ENCODE data around the gene CDKN2A.

CDKN2A gene

GRCh38 chr9:22040760-22041159 is 46.6 kb upstream of the CDKN2A start:
- H3K79me2 ChIP-seq (ENCODE audit: insufficient read depth, low read depth) = no peaks in the 10 kb centered on the region
- H3K4me3 ChIP-seq (IDR thresholded peaks at IDR 0.05; ENCODE audit: insufficient read depth, low read depth, low read length) = no peak overlapping the region
- no peaks in the 10 kb centered on the region for H3K36me3 ChIP-seq (ENCODE audit: insufficient read depth)
- no peak overlapping the region for H3K4me2 ChIP-seq
- no peaks in the 10 kb centered on the region for H4K20me1 ChIP-seq (ENCODE audit: insufficient read depth)
- no peaks in the 10 kb centered on the region for H3K27me3 ChIP-seq (ENCODE audit: insufficient read depth, low read depth)
- no peak for TF ChIP-seq CTCF (conservative IDR thresholded peaks at IDR 0.05; ENCODE audit: low read depth, low read length)
- H3K9ac ChIP-seq = no peak overlapping the region
- H3K4me1 ChIP-seq (ENCODE audit: low read depth, poor library complexity, severe bottlenecking) = peaks cover 83% of the 10 kb centered on the region
- no peak overlapping the region for H3K27ac ChIP-seq
- H2AFZ ChIP-seq (ENCODE audit: low read depth) = no peak overlapping the region

GRCh38 chr9:22039258-22039657 is 45.1 kb upstream of the CDKN2A start:
- Histone ChIP-seq H3K4me1 (ENCODE audit: low read depth, poor library complexity, severe bottlenecking) (peaks cover 83% of the 10 kb centered on the region), H3K79me2 (ENCODE audit: insufficient read depth, low read depth) (no peaks in the 10 kb centered on the region), H4K20me1 (ENCODE audit: insufficient read depth) (no peaks in the 10 kb centered on the region), H3K4me3 (IDR thresholded peaks at IDR 0.05; ENCODE audit: insufficient read depth, low read depth, low read length) (no peak overlapping the region), H3K9ac (no peak overlapping the region), H3K4me2 (no peak overlapping the region), H3K27ac (no peak overlapping the region), H3K27me3 (ENCODE audit: insufficient read depth, low read depth) (no peaks in the 10 kb centered on the region), H3K36me3 (ENCODE audit: insufficient read depth) (no peaks in the 10 kb centered on the region), H2AFZ (ENCODE audit: low read depth) (no peak overlapping the region)
- TF ChIP-seq CTCF (conservative IDR thresholded peaks at IDR 0.05; ENCODE audit: low read depth, low read length) = no peak

GRCh38 chr9:22037954-22038690 is 43.9 kb upstream of the CDKN2A start:
- Histone ChIP-seq H3K9ac (no peak overlapping the region), H3K27ac (no peak overlapping the region; the same call in 1 of the 2 replicates), H3K79me2 (ENCODE audit: insufficient read depth, low read depth) (no peaks in the 10 kb centered on the region), H3K4me1 (ENCODE audit: low read depth, poor library complexity, severe bottlenecking) (peaks cover 89% of the 10 kb centered on the region), H3K4me2 (peak overlapping the region; percentile 58), H2AFZ (ENCODE audit: low read depth) (no peak overlapping the region), H4K20me1 (ENCODE audit: insufficient read depth) (no peaks in the 10 kb centered on the region), H3K4me3 (IDR thresholded peaks at IDR 0.05; ENCODE audit: insufficient read depth, low read depth, low read length) (no peak overlapping the region), H3K36me3 (ENCODE audit: insufficient read depth) (no peaks in the 10 kb centered on the region), H3K27me3 (ENCODE audit: insufficient read depth, low read depth) (no peaks in the 10 kb centered on the region)
- peak; percentile 65; the same call in 1 of the 2 replicates for TF ChIP-seq CTCF (conservative IDR thresholded peaks at IDR 0.05; ENCODE audit: low read depth, low read length)

- H3K27me3 ChIP-seq (ENCODE audit: insufficient read depth, low read depth) = no peaks in the 10 kb centered on the region
- no peaks in the 10 kb centered on the region for H3K79me2 ChIP-seq (ENCODE audit: insufficient read depth, low read depth)
- TF ChIP-seq CTCF (conservative IDR thresholded peaks at IDR 0.05; ENCODE audit: low read depth, low read length) = no peak
- no peak overlapping the region for H3K4me3 ChIP-seq (IDR thresholded peaks at IDR 0.05; ENCODE audit: insufficient read depth, low read depth, low read length)
- H3K4me2 ChIP-seq = peak overlapping the region; percentile 84
- H4K20me1 ChIP-seq (ENCODE audit: insufficient read depth) = no peaks in the 10 kb centered on the region
- no peak overlapping the region for H2AFZ ChIP-seq (ENCODE audit: low read depth)
- H3K36me3 ChIP-seq (ENCODE audit: insufficient read depth) = no peaks in the 10 kb centered on the region
- no peak overlapping the region for H3K9ac ChIP-seq
- H3K27ac ChIP-seq = peak overlapping the region; percentile 60; the same call in 1 of the 2 replicates
- H3K4me1 ChIP-seq (ENCODE audit: low read depth, poor library complexity, severe bottlenecking) = peaks cover 97% of the 10 kb centered on the region
Measured at GRCh38 chr9:22036866-22037626, 42.9 kb upstream of the CDKN2A start.
